ENCODE data around the gene CTNNA2.

CTNNA2 gene

GRCh38 chr2:80546766-80547165, 1033.9 kb downstream of the CTNNA2 start:
- no peak for DNase-seq (ENCODE audit: low spot score)

GRCh38 chr2:80547344-80547743, 1034.5 kb downstream of the CTNNA2 start:
- Histone ChIP-seq H3K14ac (ENCODE audit: low read length) (no peak overlapping the region), H3K9ac (ENCODE audit: low read depth, low read length, poor library complexity) (no peak overlapping the region), H2BK120ac (ENCODE audit: low read depth, low read length) (no peak overlapping the region), H3K23ac (ENCODE audit: low read depth, low read length, poor library complexity) (no peak overlapping the region), H4K91ac (ENCODE audit: low read depth, low read length, poor library complexity) (no peak overlapping the region), H2AFZ (ENCODE audit: low read length) (no peak overlapping the region), H3K4me1 (ENCODE audit: control insufficient read depth in 2 of 2, insufficient read depth in 1 of 2, low read depth in 1 of 2, low read length in 2 of 2) (peaks cover 0 to 3% of the 10 kb centered on the region in 2 donors), H2BK15ac (ENCODE audit: low read length) (no peak overlapping the region), H2AK5ac (ENCODE audit: low read depth, low read length) (no peak overlapping the region), H2BK12ac (ENCODE audit: low read length) (no peak overlapping the region), H2BK5ac (ENCODE audit: low read length) (no peak overlapping the region), H3K4ac (ENCODE audit: low read length) (no peak overlapping the region), H4K8ac (ENCODE audit: low read depth, low read length) (no peak overlapping the region), H3K9me3 (replicated peaks in 1 of 2; ENCODE audit: control insufficient read depth in 2 of 2, insufficient read depth in 1 of 2, low read depth in 1 of 2, low read length in 2 of 2) (no peaks in the 10 kb centered on the region), H3K27ac (replicated peaks; ENCODE audit: low read length) (no peak overlapping the region), H3K18ac (ENCODE audit: low read length) (no peak overlapping the region), H3K4me2 (ENCODE audit: insufficient read depth, low read length, poor library complexity, severe bottlenecking) (no peak overlapping the region), H3K79me1 (ENCODE audit: low read depth, low read length) (no peaks in the 10 kb centered on the region), H3K36me3 (replicated peaks in 1 of 2; ENCODE audit: control insufficient read depth in 2 of 2, insufficient read depth in 2 of 2, low read length in 2 of 2) (no peaks in the 10 kb centered on the region), H3K4me3 (ENCODE audit: low read length in 2 of 2) (no peak overlapping the region), H3K27me3 (ENCODE audit: control insufficient read depth in 3 of 3, insufficient read depth in 3 of 3, low read depth in 1 of 3, low read length in 3 of 3) (no peaks in the 10 kb centered on the region)
- DNase-seq (ENCODE audit: low spot score) = no peak

More at GRCh38 chr2:80546766-80547165, 1033.9 kb downstream of the CTNNA2 start:
- no CpG with 5 or more reads among the region's 1 CpG for WGBS, 2 donors (ENCODE audit: extremely low coverage in 2 of 2, insufficient read length in 2 of 2, insufficient replicate concordance in 1 of 2)
- peaks cover 0 to 3% of the 10 kb centered on the region in 2 donors for H3K4me1 ChIP-seq (ENCODE audit: control insufficient read depth in 2 of 2, insufficient read depth in 1 of 2, low read depth in 1 of 2, low read length in 2 of 2)
- no peak overlapping the region for H3K23ac ChIP-seq (ENCODE audit: low read depth, low read length, poor library complexity)
- H2AK5ac ChIP-seq (ENCODE audit: low read depth, low read length) = no peak overlapping the region
- no peak overlapping the region for H4K91ac ChIP-seq (ENCODE audit: low read depth, low read length, poor library complexity)
- H2AFZ ChIP-seq (ENCODE audit: low read length) = no peak overlapping the region
- no peak overlapping the region for H2BK5ac ChIP-seq (ENCODE audit: low read length)
- no peak overlapping the region for H2BK12ac ChIP-seq (ENCODE audit: low read length)
- H3K36me3 ChIP-seq (replicated peaks in 1 of 2; ENCODE audit: control insufficient read depth in 2 of 2, insufficient read depth in 2 of 2, low read length in 2 of 2) = no peaks in the 10 kb centered on the region
- H3K18ac ChIP-seq (ENCODE audit: low read length) = no peak overlapping the region
- no peaks in the 10 kb centered on the region for H3K9me3 ChIP-seq (replicated peaks in 1 of 2; ENCODE audit: control insufficient read depth in 2 of 2, insufficient read depth in 1 of 2, low read depth in 1 of 2, low read length in 2 of 2)
- no peak overlapping the region for H3K4ac ChIP-seq (ENCODE audit: low read length)
- no peak overlapping the region for H2BK120ac ChIP-seq (ENCODE audit: low read depth, low read length)
- H3K4me3 ChIP-seq (ENCODE audit: low read length in 2 of 2) = no peak overlapping the region
- no peaks in the 10 kb centered on the region for H3K79me1 ChIP-seq (ENCODE audit: low read depth, low read length)
- H3K4me2 ChIP-seq (ENCODE audit: insufficient read depth, low read length, poor library complexity, severe bottlenecking) = no peak overlapping the region
- no peak overlapping the region for H3K14ac ChIP-seq (ENCODE audit: low read length)
- no peak overlapping the region for H2BK15ac ChIP-seq (ENCODE audit: low read length)
- H3K27ac ChIP-seq (replicated peaks; ENCODE audit: low read length) = no peak overlapping the region
- no peaks in the 10 kb centered on the region for H3K27me3 ChIP-seq (ENCODE audit: control insufficient read depth in 3 of 3, insufficient read depth in 3 of 3, low read depth in 1 of 3, low read length in 3 of 3)
- no peak overlapping the region for H3K9ac ChIP-seq (ENCODE audit: low read depth, low read length, poor library complexity)
- no peak overlapping the region for H4K8ac ChIP-seq (ENCODE audit: low read depth, low read length)

- H3K27me3 ChIP-seq (ENCODE audit: control insufficient read depth in 3 of 3, insufficient read depth in 3 of 3, low read depth in 1 of 3, low read length in 3 of 3) = no peaks in the 10 kb centered on the region
- no peak overlapping the region for H2BK120ac ChIP-seq (ENCODE audit: low read depth, low read length)
- H2BK15ac ChIP-seq (ENCODE audit: low read length) = no peak overlapping the region
- H2BK5ac ChIP-seq (ENCODE audit: low read length) = no peak overlapping the region
- H3K23ac ChIP-seq (ENCODE audit: low read depth, low read length, poor library complexity) = no peak overlapping the region
- H3K9ac ChIP-seq (ENCODE audit: low read depth, low read length, poor library complexity) = no peak overlapping the region
- no peak for DNase-seq (ENCODE audit: low spot score)
- H4K8ac ChIP-seq (ENCODE audit: low read depth, low read length) = no peak overlapping the region
- no peaks in the 10 kb centered on the region for H3K9me3 ChIP-seq (replicated peaks in 1 of 2; ENCODE audit: control insufficient read depth in 2 of 2, insufficient read depth in 1 of 2, low read depth in 1 of 2, low read length in 2 of 2)
- H2AK5ac ChIP-seq (ENCODE audit: low read depth, low read length) = no peak overlapping the region
- peak overlapping the region; percentile 3 for H3K18ac ChIP-seq (ENCODE audit: low read length)
- H3K4me3 ChIP-seq (ENCODE audit: low read length in 2 of 2) = no peak overlapping the region
- no peak overlapping the region for H2AFZ ChIP-seq (ENCODE audit: low read length)
- H3K4me2 ChIP-seq (ENCODE audit: insufficient read depth, low read length, poor library complexity, severe bottlenecking) = no peak overlapping the region
- WGBS, 2 donors (ENCODE audit: extremely low coverage in 2 of 2, insufficient read length in 2 of 2, insufficient replicate concordance in 1 of 2) = no CpG with 5 or more reads among the region's 5 CpGs
- no peak overlapping the region for H3K4ac ChIP-seq (ENCODE audit: low read length)
- H4K91ac ChIP-seq (ENCODE audit: low read depth, low read length, poor library complexity) = no peak overlapping the region
- no peaks in the 10 kb centered on the region for H3K36me3 ChIP-seq (replicated peaks in 1 of 2; ENCODE audit: control insufficient read depth in 2 of 2, insufficient read depth in 2 of 2, low read length in 2 of 2)
- H3K27ac ChIP-seq (replicated peaks; ENCODE audit: low read length) = no peak overlapping the region
- H2BK12ac ChIP-seq (ENCODE audit: low read length) = no peak overlapping the region
- H3K14ac ChIP-seq (ENCODE audit: low read length) = no peak overlapping the region
- peaks cover 0 to 3% of the 10 kb centered on the region in 2 donors for H3K4me1 ChIP-seq (ENCODE audit: control insufficient read depth in 2 of 2, insufficient read depth in 1 of 2, low read depth in 1 of 2, low read length in 2 of 2)
- no peaks in the 10 kb centered on the region for H3K79me1 ChIP-seq (ENCODE audit: low read depth, low read length)
Observed at GRCh38 chr2:80548469-80548868, 1035.6 kb downstream of the CTNNA2 start.

- Histone ChIP-seq H3K23ac (ENCODE audit: low read depth, low read length, poor library complexity) (no peak overlapping the region), H3K4ac (ENCODE audit: low read length) (no peak overlapping the region), H3K9me3 (replicated peaks in 1 of 2; ENCODE audit: control insufficient read depth in 2 of 2, insufficient read depth in 1 of 2, low read depth in 1 of 2, low read length in 2 of 2) (no peaks in the 10 kb centered on the region), H3K4me3 (ENCODE audit: low read length in 2 of 2) (no peak overlapping the region), H3K79me1 (ENCODE audit: low read depth, low read length) (no peaks in the 10 kb centered on the region), H3K36me3 (replicated peaks in 1 of 2; ENCODE audit: control insufficient read depth in 2 of 2, insufficient read depth in 2 of 2, low read length in 2 of 2) (no peaks in the 10 kb centered on the region), H2BK12ac (ENCODE audit: low read length) (no peak overlapping the region), H3K18ac (ENCODE audit: low read length) (no peak overlapping the region), H3K27me3 (ENCODE audit: control insufficient read depth in 3 of 3, insufficient read depth in 3 of 3, low read depth in 1 of 3, low read length in 3 of 3) (no peaks in the 10 kb centered on the region), H3K4me1 (ENCODE audit: control insufficient read depth in 2 of 2, insufficient read depth in 1 of 2, low read depth in 1 of 2, low read length in 2 of 2) (peaks cover 0 to 3% of the 10 kb centered on the region in 2 donors), H4K8ac (ENCODE audit: low read depth, low read length) (no peak overlapping the region), H3K14ac (ENCODE audit: low read length) (no peak overlapping the region), H3K4me2 (ENCODE audit: insufficient read depth, low read length, poor library complexity, severe bottlenecking) (no peak overlapping the region), H3K9ac (ENCODE audit: low read depth, low read length, poor library complexity) (no peak overlapping the region), H2BK5ac (ENCODE audit: low read length) (no peak overlapping the region), H2AK5ac (ENCODE audit: low read depth, low read length) (no peak overlapping the region), H2BK120ac (ENCODE audit: low read depth, low read length) (no peak overlapping the region), H2AFZ (ENCODE audit: low read length) (no peak overlapping the region), H4K91ac (ENCODE audit: low read depth, low read length, poor library complexity) (no peak overlapping the region), H2BK15ac (ENCODE audit: low read length) (no peak overlapping the region), H3K27ac (replicated peaks; ENCODE audit: low read length) (no peak overlapping the region)
- WGBS, 2 donors (ENCODE audit: extremely low coverage in 2 of 2, insufficient read length in 2 of 2, insufficient replicate concordance in 1 of 2) = no CpG with 5 or more reads among the region's 3 CpGs
- DNase-seq (ENCODE audit: low spot score) = no peak
Observed at GRCh38 chr2:80549901-80550300, 1037.0 kb downstream of the CTNNA2 start.
